Panc1 (cell line): ENCODE measurements around the gene CDH23. TPM values are rescaled to one million over a fixed set of nuclear protein-coding genes. Genes with fewer than 3 reads are reported as not detected.

Source experiments
- ATAC-seq: fragments of 200-7000 bp; cut with Tn5 transposase; 2 replicates; pipeline ENCODE4 v1.9.1; 2020; ENCODE audit warnings: mild to moderate bottlenecking, moderate library complexity
- BruUV-seq: library from RNA; stranded (reverse); fragments of 400-500 nt; replicated peaks from 2 replicates; lab custom pipeline; 2021; lab: Mats Ljungman, UMichigan
- CTCF ChIA-PET: fragments of 300-600 bp; sonication (Branson Sonifier 250); formaldehyde crosslinking; loops from one replicate; lab custom pipeline; 2022; ENCODE audit warnings: antibody characterized with exemption; lab: Charles Lee
- POLR2A ChIA-PET: fragments of 300-600 bp; sonication (Branson Sonifier 250); formaldehyde crosslinking; loops from one replicate; lab custom pipeline; 2022; ENCODE audit warnings: antibody characterized with exemption; lab: Charles Lee
- DNase-seq: peaks from one replicate; pipeline ENCODE4 v3.0.0-alpha.2; 2010; ENCODE audit warnings: low read depth, low spot score
- H3K27ac ChIP-seq: 2 replicates; pipeline ENCODE4 v1.5.1; 2011; ENCODE audit warnings: mild to moderate bottlenecking, low read length, inconsistent platforms
- H3K27me3 ChIP-seq: fragments of 200-500 bp; sonication (Bioruptor generic); 2 replicates; pipeline ENCODE4 v1.6.0; 2014; ENCODE audit warnings: low read length, inconsistent platforms; ENCODE audit not compliant: control insufficient read depth, insufficient read depth
- H3K36me3 ChIP-seq: fragments of 200-500 bp; sonication (Bioruptor generic); 2 replicates; pipeline ENCODE4 v1.5.1; 2014; ENCODE audit warnings: inconsistent platforms, mild to moderate bottlenecking, low read length, moderate library complexity; ENCODE audit not compliant: control insufficient read depth, insufficient read depth
- H3K4me1 ChIP-seq: 2 replicates; pipeline ENCODE4 v1.5.1; 2011; ENCODE audit warnings: inconsistent platforms, mild to moderate bottlenecking, low read length, moderate library complexity; ENCODE audit not compliant: control insufficient read depth, insufficient read depth
- H3K4me3 ChIP-seq, 2 experiments: 2 replicates each; pipeline ENCODE4 v1.5.1; 2011 to 2012; ENCODE audit warnings: low read depth in 2 of 2, low read length in 2 of 2, mild to moderate bottlenecking in 2 of 2, inconsistent platforms in 1 of 2, moderate library complexity in 1 of 2
- H3K9me3 ChIP-seq: fragments of 200-500 bp; sonication (Bioruptor generic); 2 replicates; pipeline ENCODE4 v1.5.1; 2014; ENCODE audit warnings: low read depth, mild to moderate bottlenecking, inconsistent platforms, low read length, moderate library complexity; ENCODE audit not compliant: control insufficient read depth, insufficient read depth
- CTCF ChIP-seq: fragments of 450-650 bp; IDR thresholded peaks from 2 replicates; pipeline ENCODE4 v1.5.1; 2017; ENCODE audit warnings: mild to moderate bottlenecking
- POLR2AphosphoS5 ChIP-seq: IDR thresholded peaks from 2 replicates; pipeline ENCODE4 v1.6.1; 2012; ENCODE audit warnings: mild to moderate bottlenecking, low read depth, low read length, moderate library complexity
- REST ChIP-seq, 2 experiments: IDR thresholded peaks; 2 replicates each; pipeline ENCODE4 v1.6.1; 2011 to 2012; ENCODE audit warnings: low read depth in 2 of 2, control low read depth in 1 of 2, low read length in 1 of 2, mild to moderate bottlenecking in 1 of 2, moderate library complexity in 1 of 2; ENCODE audit not compliant: insufficient read depth in 1 of 2
- SIN3A ChIP-seq: IDR thresholded peaks from 2 replicates; pipeline ENCODE4 v1.6.1; 2012; ENCODE audit warnings: low read depth, mild to moderate bottlenecking, low read length, moderate library complexity, borderline replicate concordance; ENCODE audit not compliant: insufficient read depth
- TCF7L2 ChIP-seq: IDR thresholded peaks from 2 replicates; pipeline ENCODE4 v1.6.1; 2011; ENCODE audit warnings: mild to moderate bottlenecking, low read depth, low read length, inconsistent platforms
- in situ Hi-C: cut with HindIII; loops from 2 replicates; pipeline ENCODE4 v1.10.0; 2016; ENCODE audit warnings: low sequenced_read_pairs, low pct_unique_long_range_greater_than_20kb
- intact Hi-C: fragments of 100-400 bp; cut with micrococcal nuclease; formaldehyde crosslinking; loops from one replicate; pipeline ENCODE4 v1.10.0; 2022; ENCODE audit not compliant: unreplicated experiment
- total RNA-seq: library from RNA; stranded (reverse); gene quantifications from one replicate; pipeline ENCODE4 v1.2.1, GENCODE V29; 2021; ENCODE audit not compliant: unreplicated experiment

CDH23 gene
- total RNA-seq, 1 experiment from 2014 or later = 2.7 TPM

- Histone ChIP-seq H3K27me3 (no peaks in the 10 kb centered on the region), H3K4me1 (peaks cover 48% of the 10 kb centered on the region), H3K4me3 (no peak overlapping the region), H3K27ac (peak overlapping the region; percentile 23; the same call in 1 of the 2 replicates), H3K36me3 (peaks cover 53% of the 10 kb centered on the region), H3K9me3 (no peaks in the 10 kb centered on the region)
- intact Hi-C loops = loop anchor here (5.0 to 10.0 kb wide), 3 partner anchors 112 to 502 kb away; partner anchors contain the start of gene SLC29A3
- ChIA-PET POLR2A (no interaction called here), CTCF (no interaction called here)
- TF ChIP-seq TCF7L2 (no peak), CTCF (no peak), SIN3A (no peak), REST (IDR thresholded peaks at IDR 0.05; ENCODE audit: insufficient read depth in 1 of 2, low read depth in 2 of 2, low read length in 1 of 2) (no peak), POLR2AphosphoS5 (no peak)
- ATAC-seq = no peak
- TSS peak; percentile 94 for BruUV-seq
- no peak for DNase-seq
- in situ Hi-C loops = no loop called here
Observed at GRCh38 chr10:71816936-71817618, 420.4 kb downstream of the CDH23 start.

DNA sequence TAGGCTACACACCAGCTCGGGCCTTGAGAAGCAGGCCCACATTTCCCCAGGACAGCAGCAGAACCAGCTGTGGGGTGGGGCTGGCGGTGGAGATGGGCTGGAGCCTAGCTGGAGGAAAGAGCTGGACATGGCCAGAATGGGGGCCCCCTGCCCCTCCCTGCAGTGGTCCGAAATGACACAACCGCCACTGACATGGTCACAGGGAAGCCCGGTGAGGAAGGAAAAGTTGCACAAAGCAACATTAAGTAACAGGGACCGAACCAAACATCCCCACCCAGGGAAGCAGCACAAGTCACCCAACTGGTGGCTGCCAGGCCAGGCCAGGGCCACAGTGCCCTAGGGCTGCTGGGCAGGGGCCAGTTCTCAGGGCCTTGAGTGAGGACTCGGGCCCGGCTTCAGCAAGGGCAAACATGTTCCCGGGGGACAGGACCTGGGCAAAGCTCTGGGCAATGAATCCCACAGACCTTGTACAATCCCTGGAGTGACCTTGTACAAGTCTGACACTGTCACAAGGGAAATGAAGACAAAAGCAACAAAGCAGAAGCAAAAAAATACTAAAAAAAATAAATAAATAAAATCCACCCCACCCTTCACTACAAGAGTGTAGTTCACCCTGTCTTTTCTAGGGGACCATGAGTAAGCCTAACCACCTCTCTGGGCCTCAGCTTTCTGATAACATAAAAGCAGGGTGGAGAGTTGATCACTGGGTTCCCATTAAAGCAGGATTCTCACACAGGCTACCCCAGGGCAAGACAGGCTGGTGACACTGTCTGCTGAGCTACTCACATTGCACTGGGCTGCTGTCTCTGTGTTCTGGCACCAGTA, 421.3 kb downstream of the CDH23 start:
- H3K4me1 ChIP-seq = peaks cover 39% of the 10 kb centered on the region
- in situ Hi-C loops = no loop called here
- peak; percentile 33; the same call in 1 of the 2 replicates for TF ChIP-seq POLR2AphosphoS5
- no peak for TF ChIP-seq TCF7L2
- intact Hi-C loops = loop anchor here (5.0 to 10.0 kb wide), 3 partner anchors 113 to 503 kb away; partner anchors contain the start of gene SLC29A3
- H3K9me3 ChIP-seq = no peaks in the 10 kb centered on the region
- no TSS peak for BruUV-seq
- H3K27ac ChIP-seq = peak overlapping the region; percentile 23; the same call in 1 of the 2 replicates
- H3K36me3 ChIP-seq = peaks cover 61% of the 10 kb centered on the region
- ChIA-PET CTCF (no interaction called here), POLR2A (no interaction called here)
- H3K4me3 ChIP-seq = no peak overlapping the region
- DNase-seq = no peak
- no peak for ATAC-seq
- H3K27me3 ChIP-seq = no peaks in the 10 kb centered on the region
